OCI-LY3 (cell line): Measurements from ENCODE around the gene DNMT3L.

Experiments
- CTCF ChIP-seq: fragments of 200-600, 300-600 bp; sonication (generic); IDR thresholded peaks from 2 replicates; pipeline ENCODE4 v1.5.1; 2014; ENCODE audit warnings: antibody characterized with exemption, low read length, low read depth
- EZH2phosphoT487 ChIP-seq: fragments of 200-600 bp; shearing (Covaris generic); IDR thresholded peaks from 2 replicates; pipeline ENCODE4 v1.6.1; 2018; ENCODE audit warnings: antibody characterized with exemption, mixed run types, low read depth

GRCh38 chr21:44300262-44300959, 38.7 kb upstream of the DNMT3L start:
- TF ChIP-seq CTCF (no peak), EZH2phosphoT487 (no peak)
